ENCODE data around the gene FAM83G. TPM values are rescaled to one million over a fixed set of nuclear protein-coding genes. Genes with fewer than 3 reads are reported as not detected.

The FAM83G gene
- total and polyA plus RNA-seq, 2 experiments from 2014 or later, result 7.6 to 44.5 TPM

- Histone ChIP-seq H3K4me1 (ENCODE audit: insufficient read depth) (peaks cover 4% of the 10 kb centered on the region; the same call in 1 of the 2 replicates), H3K27me3 (ENCODE audit: insufficient read depth) (no peaks in the 10 kb centered on the region), H3K4me3 (no peak overlapping the region), H3K4me2 (no peak overlapping the region), H3K27ac (ENCODE audit: low read depth) (no peak overlapping the region), H3K9me2 (ENCODE audit: insufficient read depth) (no peaks in the 10 kb centered on the region), H3K36me3 (ENCODE audit: insufficient read depth) (peaks cover 10% of the 10 kb centered on the region), H4K20me1 (replicated peaks; ENCODE audit: insufficient read depth) (0 out of 2 replicates have a peak, but pooled peaks cover 3% of the 10 kb centered on the region), H2AFZ (no peak overlapping the region), H3K79me2 (replicated peaks; ENCODE audit: insufficient read depth) (0 out of 2 replicates have a peak, but pooled peaks cover 3% of the 10 kb centered on the region), H3F3A (replicated peaks; ENCODE audit: low read depth) (no peaks in the 10 kb centered on the region)
- Mint-ChIP-seq H3K9me3 (no peaks in the 10 kb centered on the region), H3K36me3 (ENCODE audit: low read depth) (peaks cover 33% of the 10 kb centered on the region), H3K27ac (no peak overlapping the region), H3K4me1 (peaks cover 29% of the 10 kb centered on the region), H3K4me3 (no peak overlapping the region), H3K27me3 (ENCODE audit: insufficient read depth, low read depth, poor library complexity) (peaks cover 23% of the 10 kb centered on the region)
- ATAC-seq (no peak), DNase-seq (ENCODE audit: low spot score) (no peak)
- TF ChIP-seq NANOG (IDR thresholded peaks at IDR 0.05; ENCODE audit: borderline replicate concordance), result no peak
- TF ChIP-seq POLR2AphosphoS5 (IDR thresholded peaks at IDR 0.05; ENCODE audit: low read depth), result no peak
- no peak for TF ChIP-seq EZH2 (IDR thresholded peaks at IDR 0.05; ENCODE audit: low read depth, unreplicated experiment)
- TF ChIP-seq JUNB (IDR thresholded peaks at IDR 0.05; ENCODE audit: unreplicated experiment), result no peak
- no peak for TF ChIP-seq REST (IDR thresholded peaks at IDR 0.05; ENCODE audit: unreplicated experiment)
These were observed 32.8 kb downstream of the FAM83G start for GRCh38 chr17:18971801-18972200.

- H3K27ac Mint-ChIP-seq, result no peak overlapping the region
- TF ChIP-seq REST (IDR thresholded peaks at IDR 0.05; ENCODE audit: unreplicated experiment), result no peak
- peak in 1 of 2 experiments; percentile 15; a peak in 1 of 4 replicates for TF ChIP-seq CTCF (conservative IDR thresholded peaks at IDR 0.05; ENCODE audit: low read depth in 2 of 2)
- Histone ChIP-seq H4K20me1 (replicated peaks; ENCODE audit: insufficient read depth) (0 out of 2 replicates have a peak, but pooled peaks cover 3% of the 10 kb centered on the region), H3F3A (replicated peaks; ENCODE audit: low read depth) (no peaks in the 10 kb centered on the region), H3K4me3 (no peak overlapping the region), H3K79me2 (replicated peaks; ENCODE audit: insufficient read depth) (no peaks in the 10 kb centered on the region), H3K9me2 (ENCODE audit: insufficient read depth) (no peaks in the 10 kb centered on the region), H3K27me3 (ENCODE audit: insufficient read depth) (no peaks in the 10 kb centered on the region), H3K4me2 (no peak overlapping the region), H3K4me1 (ENCODE audit: insufficient read depth) (peaks cover 4% of the 10 kb centered on the region; the same call in 1 of the 2 replicates), H3K36me3 (ENCODE audit: insufficient read depth) (peaks cover 9% of the 10 kb centered on the region), H2AFZ (no peak overlapping the region), H3K27ac (ENCODE audit: low read depth) (no peak overlapping the region)
- H3K4me1 Mint-ChIP-seq, result peaks cover 29% of the 10 kb centered on the region
- H3K27me3 Mint-ChIP-seq (ENCODE audit: insufficient read depth, low read depth, poor library complexity), result peaks cover 27% of the 10 kb centered on the region
- no peak for ATAC-seq
- peaks cover 26% of the 10 kb centered on the region for H3K36me3 Mint-ChIP-seq (ENCODE audit: low read depth)
- no peak for DNase-seq (ENCODE audit: low spot score)
- no peaks in the 10 kb centered on the region for H3K9me3 Mint-ChIP-seq
- no peak overlapping the region for H3K4me3 Mint-ChIP-seq
These were observed 33.7 kb downstream of the FAM83G start for GRCh38 chr17:18970582-18971480.
